ENCODE data around the gene MST1. TPM values are rescaled to one million over a fixed set of nuclear protein-coding genes. Genes with fewer than 3 reads are reported as not detected.

Gene MST1
- total and polyA plus RNA-seq, 9 of the 15 experiments (the other 6 are each of a cell fraction or from before 2014, with no cell fraction given), result 0.08 to 1.8 (median 0.40) TPM

DNA sequence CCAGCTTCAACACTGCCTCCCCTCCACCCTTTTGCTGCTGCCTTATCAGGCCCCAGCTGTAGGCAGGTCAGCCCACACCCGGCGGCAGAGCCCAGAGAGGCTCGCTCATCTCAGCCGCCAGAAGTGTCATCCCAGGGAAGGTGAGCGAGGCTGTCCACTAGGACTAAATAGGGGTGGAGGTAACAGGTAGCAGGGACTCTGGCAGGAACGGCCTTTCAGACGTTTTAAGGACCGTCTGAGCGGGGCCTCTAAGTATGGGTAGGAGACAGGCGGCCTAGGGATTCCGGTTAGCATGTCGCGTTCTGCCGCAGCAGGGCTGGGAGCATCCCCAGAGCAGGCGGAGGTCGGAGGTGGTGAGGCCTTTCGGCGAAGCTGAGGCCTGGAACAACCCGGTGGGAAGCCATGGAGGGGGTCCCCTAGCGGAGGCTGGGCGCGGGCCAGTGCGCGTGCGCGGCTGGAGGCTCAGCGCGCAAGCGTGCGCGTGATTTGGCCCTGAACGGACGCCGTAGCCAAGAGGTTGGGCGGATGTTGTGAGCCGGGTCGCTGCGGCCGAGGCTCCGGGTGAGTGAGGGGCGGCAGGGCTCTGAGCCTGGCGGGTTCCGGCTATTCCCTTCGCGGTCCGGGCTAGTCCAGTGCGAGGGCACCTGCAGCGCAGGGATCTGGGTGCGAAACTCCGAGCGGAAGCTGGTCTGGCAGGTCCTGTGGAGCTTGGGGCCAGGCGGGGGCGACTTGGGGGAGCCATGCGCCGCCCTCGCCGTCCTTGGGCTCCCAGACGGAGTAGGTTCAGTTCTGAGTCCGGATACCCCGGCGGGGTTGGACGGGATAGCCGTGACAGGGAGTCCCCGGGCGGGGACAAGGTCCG lies at the start of gene MST1, which contains the start of gene RNF123 (continued):
- TF ChIP-seq, protein P1, sequence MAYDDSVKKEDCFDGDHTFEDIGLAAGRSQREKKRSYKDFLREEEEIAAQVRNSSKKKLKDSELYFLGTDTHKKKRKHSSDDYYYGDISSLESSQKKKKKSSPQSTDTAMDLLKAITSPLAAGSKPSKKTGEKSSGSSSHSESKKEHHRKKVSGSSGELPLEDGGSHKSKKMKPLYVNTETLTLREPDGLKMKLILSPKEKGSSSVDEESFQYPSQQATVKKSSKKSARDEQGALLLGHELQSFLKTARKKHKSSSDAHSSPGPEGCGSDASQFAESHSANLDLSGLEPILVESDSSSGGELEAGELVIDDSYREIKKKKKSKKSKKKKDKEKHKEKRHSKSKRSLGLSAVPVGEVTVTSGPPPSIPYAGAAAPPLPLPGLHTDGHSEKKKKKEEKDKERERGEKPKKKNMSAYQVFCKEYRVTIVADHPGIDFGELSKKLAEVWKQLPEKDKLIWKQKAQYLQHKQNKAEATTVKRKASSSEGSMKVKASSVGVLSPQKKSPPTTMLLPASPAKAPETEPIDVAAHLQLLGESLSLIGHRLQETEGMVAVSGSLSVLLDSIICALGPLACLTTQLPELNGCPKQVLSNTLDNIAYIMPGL (CRISPR knock-in tag; IDR thresholded peaks at IDR 0.05), result no peak
- TF ChIP-seq, protein P2, sequence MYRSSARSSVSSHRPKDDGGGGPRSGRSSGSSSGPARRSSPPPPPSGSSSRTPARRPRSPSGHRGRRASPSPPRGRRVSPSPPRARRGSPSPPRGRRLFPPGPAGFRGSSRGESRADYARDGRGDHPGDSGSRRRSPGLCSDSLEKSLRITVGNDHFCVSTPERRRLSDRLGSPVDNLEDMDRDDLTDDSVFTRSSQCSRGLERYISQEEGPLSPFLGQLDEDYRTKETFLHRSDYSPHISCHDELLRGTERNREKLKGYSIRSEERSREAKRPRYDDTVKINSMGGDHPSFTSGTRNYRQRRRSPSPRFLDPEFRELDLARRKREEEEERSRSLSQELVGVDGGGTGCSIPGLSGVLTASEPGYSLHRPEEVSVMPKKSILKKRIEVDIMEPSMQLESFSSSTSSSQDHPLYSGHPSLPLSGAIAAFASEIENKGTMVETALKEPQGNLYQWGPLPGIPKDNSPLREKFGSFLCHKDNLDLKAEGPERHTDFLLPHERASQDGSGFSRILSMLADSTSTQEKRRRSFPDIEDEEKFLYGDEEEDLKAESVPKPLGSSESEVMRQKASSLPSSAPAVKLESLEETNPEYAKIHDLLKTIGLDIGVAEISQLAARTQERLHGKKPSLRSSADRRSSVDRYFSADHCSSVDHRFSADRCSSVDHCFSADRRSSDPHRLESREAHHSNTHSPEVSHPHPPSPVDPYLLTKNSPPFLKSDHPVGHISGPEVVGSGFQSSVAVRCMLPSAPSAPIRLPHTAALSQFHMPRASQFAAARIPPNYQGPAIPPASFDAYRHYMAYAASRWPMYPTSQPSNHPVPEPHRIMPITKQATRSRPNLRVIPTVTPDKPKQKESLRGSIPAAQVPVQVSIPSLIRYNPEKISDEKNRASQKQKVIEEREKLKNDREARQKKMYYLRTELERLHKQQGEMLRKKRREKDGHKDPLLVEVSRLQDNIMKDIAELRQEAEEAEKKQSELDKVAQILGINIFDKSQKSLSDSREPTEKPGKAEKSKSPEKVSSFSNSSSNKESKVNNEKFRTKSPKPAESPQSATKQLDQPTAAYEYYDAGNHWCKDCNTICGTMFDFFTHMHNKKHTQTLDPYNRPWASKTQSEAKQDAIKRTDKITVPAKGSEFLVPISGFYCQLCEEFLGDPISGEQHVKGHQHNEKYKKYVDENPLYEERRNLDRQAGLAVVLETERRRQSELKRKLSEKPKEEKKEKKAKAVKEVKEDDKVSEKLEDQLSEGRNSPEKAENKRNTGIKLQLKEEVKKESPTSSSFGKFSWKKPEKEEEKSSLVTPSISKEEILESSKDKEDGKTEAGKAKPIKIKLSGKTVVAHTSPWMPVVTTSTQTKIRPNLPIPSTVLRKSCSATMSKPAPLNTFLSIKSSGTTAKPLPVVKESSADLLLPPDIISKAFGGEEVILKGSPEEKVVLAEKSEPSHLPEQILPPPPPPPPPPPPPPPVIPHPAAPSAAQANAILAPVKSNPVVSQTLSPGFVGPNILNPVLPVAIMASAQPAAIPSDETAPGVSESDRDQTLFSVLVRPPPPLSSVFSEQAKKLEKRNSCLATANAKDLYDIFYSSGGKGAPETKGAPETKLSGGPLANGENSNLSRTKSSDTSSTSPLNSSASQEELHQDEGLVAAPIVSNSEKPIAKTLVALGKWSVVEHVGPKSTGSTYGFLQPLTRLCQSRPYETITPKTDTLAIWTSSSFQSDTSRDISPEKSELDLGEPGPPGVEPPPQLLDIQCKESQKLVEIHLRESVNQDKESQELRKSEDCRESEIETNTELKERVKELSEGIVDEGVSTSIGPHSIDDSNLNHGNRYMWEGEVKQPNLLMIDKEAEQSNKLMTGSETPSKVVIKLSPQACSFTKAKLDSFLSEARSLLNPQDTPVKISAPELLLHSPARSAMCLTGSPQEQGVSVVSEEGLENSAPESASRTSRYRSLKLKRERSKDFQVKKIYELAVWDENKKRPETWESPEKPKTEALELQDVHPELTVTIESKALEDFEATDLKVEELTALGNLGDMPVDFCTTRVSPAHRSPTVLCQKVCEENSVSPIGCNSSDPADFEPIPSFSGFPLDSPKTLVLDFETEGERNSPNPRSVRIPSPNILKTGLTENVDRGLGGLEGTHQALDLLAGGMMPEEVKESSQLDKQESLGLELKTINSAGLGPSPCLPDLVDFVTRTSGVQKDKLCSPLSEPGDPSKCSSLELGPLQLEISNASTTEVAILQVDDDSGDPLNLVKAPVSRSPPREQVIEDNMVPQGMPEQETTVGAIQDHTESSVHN (IDR thresholded peaks at IDR 0.05; ENCODE audit: borderline replicate concordance in 1 of 2, low read depth in 1 of 2), result no peak
- TF ChIP-seq MTA3 (IDR thresholded peaks at IDR 0.05; ENCODE audit: borderline replicate concordance) (peak; percentile 96; the same call in 1 of the 2 replicates), RHOXF2B (CRISPR knock-in tag; conservative IDR thresholded peaks at IDR 0.05) (no peak), ZNF311 (CRISPR knock-in tag; IDR thresholded peaks at IDR 0.05) (no peak), ZNF274 (IDR thresholded peaks at IDR 0.05; ENCODE audit: borderline replicate concordance, low read depth, low read length) (no peak), NFXL1 (CRISPR knock-in tag; IDR thresholded peaks at IDR 0.05) (no peak), RBM25 (IDR thresholded peaks at IDR 0.05; ENCODE audit: low read depth, low read length, severe bottlenecking) (no peak), PHF8 (IDR thresholded peaks at IDR 0.05; ENCODE audit: borderline replicate concordance, low read length) (peak; percentile 80; the same call in 1 of the 2 replicates)
- TF ChIP-seq, protein P3, sequence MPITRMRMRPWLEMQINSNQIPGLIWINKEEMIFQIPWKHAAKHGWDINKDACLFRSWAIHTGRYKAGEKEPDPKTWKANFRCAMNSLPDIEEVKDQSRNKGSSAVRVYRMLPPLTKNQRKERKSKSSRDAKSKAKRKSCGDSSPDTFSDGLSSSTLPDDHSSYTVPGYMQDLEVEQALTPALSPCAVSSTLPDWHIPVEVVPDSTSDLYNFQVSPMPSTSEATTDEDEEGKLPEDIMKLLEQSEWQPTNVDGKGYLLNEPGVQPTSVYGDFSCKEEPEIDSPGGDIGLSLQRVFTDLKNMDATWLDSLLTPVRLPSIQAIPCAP (CRISPR knock-in tag; IDR thresholded peaks at IDR 0.05; ENCODE audit: borderline replicate concordance), result no peak
- TF ChIP-seq, protein P4, sequence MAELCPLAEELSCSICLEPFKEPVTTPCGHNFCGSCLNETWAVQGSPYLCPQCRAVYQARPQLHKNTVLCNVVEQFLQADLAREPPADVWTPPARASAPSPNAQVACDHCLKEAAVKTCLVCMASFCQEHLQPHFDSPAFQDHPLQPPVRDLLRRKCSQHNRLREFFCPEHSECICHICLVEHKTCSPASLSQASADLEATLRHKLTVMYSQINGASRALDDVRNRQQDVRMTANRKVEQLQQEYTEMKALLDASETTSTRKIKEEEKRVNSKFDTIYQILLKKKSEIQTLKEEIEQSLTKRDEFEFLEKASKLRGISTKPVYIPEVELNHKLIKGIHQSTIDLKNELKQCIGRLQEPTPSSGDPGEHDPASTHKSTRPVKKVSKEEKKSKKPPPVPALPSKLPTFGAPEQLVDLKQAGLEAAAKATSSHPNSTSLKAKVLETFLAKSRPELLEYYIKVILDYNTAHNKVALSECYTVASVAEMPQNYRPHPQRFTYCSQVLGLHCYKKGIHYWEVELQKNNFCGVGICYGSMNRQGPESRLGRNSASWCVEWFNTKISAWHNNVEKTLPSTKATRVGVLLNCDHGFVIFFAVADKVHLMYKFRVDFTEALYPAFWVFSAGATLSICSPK (IDR thresholded peaks at IDR 0.05; ENCODE audit: borderline replicate concordance), result no peak
- TF ChIP-seq, protein P5, sequence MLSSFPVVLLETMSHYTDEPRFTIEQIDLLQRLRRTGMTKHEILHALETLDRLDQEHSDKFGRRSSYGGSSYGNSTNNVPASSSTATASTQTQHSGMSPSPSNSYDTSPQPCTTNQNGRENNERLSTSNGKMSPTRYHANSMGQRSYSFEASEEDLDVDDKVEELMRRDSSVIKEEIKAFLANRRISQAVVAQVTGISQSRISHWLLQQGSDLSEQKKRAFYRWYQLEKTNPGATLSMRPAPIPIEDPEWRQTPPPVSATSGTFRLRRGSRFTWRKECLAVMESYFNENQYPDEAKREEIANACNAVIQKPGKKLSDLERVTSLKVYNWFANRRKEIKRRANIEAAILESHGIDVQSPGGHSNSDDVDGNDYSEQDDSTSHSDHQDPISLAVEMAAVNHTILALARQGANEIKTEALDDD (IDR thresholded peaks at IDR 0.05), result no peak
